Prostate gland (tissue), 2 donors: ENCODE measurements around the gene NME8.

Source experiments
- CTCF ChIP-seq, 4 experiments: fragments of 200-600 bp in 2 of 4; fragments of 450-650 bp in 2 of 4; sonication (generic) in 2 of 4; IDR thresholded peaks; 1 replicate in 3 of 4; 2 replicates in 1 of 4; pipeline ENCODE4 v1.5.1; 2016 to 2019; ENCODE audit warnings: antibody characterized with exemption in 4 of 4, mild to moderate bottlenecking in 2 of 4, moderate library complexity in 2 of 4
- POLR2A ChIP-seq: fragments of 450-650 bp; IDR thresholded peaks from one replicate; pipeline ENCODE4 v1.6.1; 2016; ENCODE audit warnings: antibody characterized with exemption, mild to moderate bottlenecking

GRCh38 chr7:37920305-37920848 is 72.0 kb downstream of the NME8 start, which contains the start of gene EPDR1:
- TF ChIP-seq CTCF (IDR thresholded peaks at IDR 0.05) (peak in 2 of 4 experiments; percentile 29 to 41), POLR2A (no peak)
